ENCODE measurements around the gene ARMC6. TPM values are rescaled to one million over a fixed set of nuclear protein-coding genes. Genes with fewer than 3 reads are reported as not detected.

Gene ARMC6
- total and polyA plus RNA-seq, 2 of the 13 experiments (the other 11 are each of a cell fraction or from before 2014, with no cell fraction given): 16.2 to 36.8 TPM

- TF ChIP-seq ZBTB40 (IDR thresholded peaks at IDR 0.05) (no peak), ZBTB40 (CRISPR knock-in tag; IDR thresholded peaks at IDR 0.05) (no peak), ZNF563 (CRISPR knock-in tag; IDR thresholded peaks at IDR 0.05) (no peak), MEIS2 (CRISPR knock-in tag; IDR thresholded peaks at IDR 0.05) (no peak), PAXIP1 (CRISPR knock-in tag; conservative IDR thresholded peaks at IDR 0.05) (peak; percentile 66), SALL1 (CRISPR knock-in tag; IDR thresholded peaks at IDR 0.05) (0 out of 2 replicates have a peak, but pooled peaks have one; percentile 21), ZNF121 (CRISPR knock-in tag; IDR thresholded peaks at IDR 0.05) (peak; percentile 13; the same call in 1 of the 2 replicates), TRAFD1 (CRISPR knock-in tag; IDR thresholded peaks at IDR 0.05; ENCODE audit: borderline replicate concordance) (no peak), SIX4 (CRISPR knock-in tag; IDR thresholded peaks at IDR 0.05) (no peak), ZNF556 (CRISPR knock-in tag; IDR thresholded peaks at IDR 0.05; ENCODE audit: borderline replicate concordance) (0 out of 2 replicates have a peak, but pooled peaks have one; percentile 31), MZF1 (CRISPR knock-in tag; IDR thresholded peaks at IDR 0.05; ENCODE audit: borderline replicate concordance) (no peak), ETV6 (CRISPR knock-in tag; conservative IDR thresholded peaks at IDR 0.05) (no peak), ZNF558 (CRISPR knock-in tag; IDR thresholded peaks at IDR 0.05; ENCODE audit: borderline replicate concordance) (no peak), ZNF816 (CRISPR knock-in tag; IDR thresholded peaks at IDR 0.05; ENCODE audit: borderline replicate concordance) (no peak), HNF4A (CRISPR knock-in tag; IDR thresholded peaks at IDR 0.05) (peak; percentile 77), TOPORS (CRISPR knock-in tag; IDR thresholded peaks at IDR 0.05) (no peak), SMC3 (IDR thresholded peaks at IDR 0.05; ENCODE audit: low read length) (0 out of 2 replicates have a peak, but pooled peaks have one; percentile 7)
Measured at GRCh38 chr19:19094513-19094912, 61.1 kb downstream of the ARMC6 start (continued).

Data from HepG2 (cell line).